RPMI8226 (cell line): ENCODE results near the gene MAP3K12.
"Not testable (repeated sequence)": the region's sequence is repeated elsewhere in the genome, so short reads cannot be mapped to it uniquely, and the experiment has no call there.

Source experiments
- DNase-seq: peaks from one replicate; pipeline ENCODE4 v3.0.0-alpha.2; 2015

The MAP3K12 gene

DNA sequence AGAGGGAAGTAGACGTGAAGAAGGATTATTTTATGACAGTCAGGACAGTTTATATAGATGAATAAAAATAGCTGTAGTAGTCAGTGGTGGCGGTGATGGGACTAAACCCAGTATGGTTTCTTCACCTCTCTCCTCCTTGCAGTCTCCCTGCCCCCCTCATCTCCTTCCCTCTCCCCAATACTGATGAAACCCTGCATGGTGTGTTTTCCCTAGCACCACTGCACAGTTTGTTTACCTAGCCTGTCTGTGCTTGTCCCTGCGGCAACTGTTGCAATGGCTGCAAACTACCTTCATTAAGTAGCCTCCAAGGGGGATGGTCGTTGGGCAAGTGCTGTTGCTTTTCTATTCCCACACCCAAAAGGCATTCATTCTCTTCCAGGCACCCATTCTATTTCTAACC, 32.6 kb downstream of the MAP3K12 start:
- no peak for DNase-seq

DNA sequence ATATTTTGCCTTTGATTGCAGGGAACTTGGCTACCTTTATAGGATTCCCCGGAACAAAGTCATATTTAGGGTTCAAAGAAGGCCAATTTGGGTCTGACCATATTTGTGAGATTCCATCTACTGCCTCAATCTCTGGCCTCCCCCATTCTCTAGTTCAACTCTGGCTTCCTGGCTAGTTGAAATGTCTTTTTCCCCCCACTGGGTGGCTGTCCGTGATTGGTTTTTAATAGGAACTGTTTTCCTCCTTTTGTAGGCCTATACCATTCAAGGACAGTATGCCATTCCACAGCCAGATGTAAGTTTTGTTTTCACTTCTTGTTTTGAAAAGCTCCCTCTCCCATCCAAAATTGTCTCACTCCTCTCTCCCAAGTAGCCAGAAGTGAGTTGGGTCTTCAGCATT, 33.6 kb downstream of the MAP3K12 start:
- DNase-seq = peak; percentile 52

DNA sequence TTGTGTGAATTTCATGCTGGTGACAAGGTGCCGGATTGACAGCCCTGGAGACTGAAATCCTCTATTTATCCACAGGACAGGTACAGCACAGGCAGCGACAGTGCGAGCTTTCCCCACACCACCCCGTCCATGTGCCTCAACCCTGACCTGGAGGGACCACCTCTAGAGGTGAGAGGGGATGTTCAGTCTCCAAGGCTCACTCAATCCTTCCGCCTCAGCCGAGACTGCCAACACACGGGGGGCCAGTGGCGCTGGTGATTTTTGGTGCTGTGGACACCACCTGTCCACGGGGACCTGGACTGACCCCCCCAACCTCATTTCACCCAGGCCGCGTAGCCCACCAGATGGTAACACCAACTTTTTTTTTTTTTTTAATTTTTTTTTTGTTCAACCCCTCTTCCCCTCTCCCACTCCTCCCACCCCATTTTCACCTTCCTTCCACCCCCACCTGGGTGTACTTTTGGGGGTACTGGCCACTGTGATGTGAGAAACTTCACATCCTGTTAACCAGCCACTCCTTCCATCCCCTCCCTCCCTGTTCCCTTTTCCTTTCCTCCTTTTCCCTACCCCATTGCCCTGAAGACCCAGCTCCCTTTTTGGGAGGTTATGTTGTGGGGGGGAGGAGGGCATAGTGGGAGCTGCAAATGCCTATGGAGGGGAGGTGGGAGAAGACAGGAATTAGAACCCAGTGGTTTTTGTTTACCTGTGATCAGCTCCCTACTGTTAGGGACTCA, 34.4 kb downstream of the MAP3K12 start:
- no peak for DNase-seq

DNA sequence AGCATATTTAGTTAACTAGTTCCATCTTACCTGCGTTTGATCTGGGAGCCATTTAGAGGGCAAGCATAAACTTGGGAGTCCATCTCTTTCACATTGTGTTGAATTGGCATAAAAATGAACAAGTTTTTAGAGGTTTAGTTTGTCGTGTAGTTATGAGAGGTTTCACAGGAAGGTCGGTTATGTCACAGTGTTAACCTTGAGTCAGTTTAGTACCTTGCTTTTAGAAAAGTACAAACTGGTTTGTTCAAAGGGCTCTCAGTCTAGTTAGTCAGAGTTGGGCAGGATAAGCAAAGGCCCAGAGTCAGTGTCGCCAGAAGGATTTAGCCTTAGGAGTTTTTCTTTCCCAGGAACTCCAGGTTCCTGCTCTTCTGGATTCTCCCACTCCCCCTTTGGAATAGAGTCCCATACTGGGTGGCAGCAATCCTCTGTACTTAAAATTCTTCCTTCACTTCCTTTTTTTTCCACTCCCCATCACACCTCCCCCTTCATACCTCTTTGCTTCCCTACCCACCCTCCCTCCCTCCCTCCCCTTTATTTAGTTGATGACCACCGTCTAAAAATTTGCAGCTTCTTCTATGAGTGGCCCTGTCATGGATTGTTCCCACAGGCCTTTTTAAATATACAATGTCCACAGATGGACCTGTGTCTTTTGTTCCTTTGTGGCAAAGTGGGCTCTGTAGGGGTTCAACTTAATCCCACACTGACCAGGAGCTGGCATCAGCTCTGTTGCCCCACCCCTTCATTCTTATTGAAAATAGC, 35.3 kb downstream of the MAP3K12 start:
- DNase-seq = no peak

DNA sequence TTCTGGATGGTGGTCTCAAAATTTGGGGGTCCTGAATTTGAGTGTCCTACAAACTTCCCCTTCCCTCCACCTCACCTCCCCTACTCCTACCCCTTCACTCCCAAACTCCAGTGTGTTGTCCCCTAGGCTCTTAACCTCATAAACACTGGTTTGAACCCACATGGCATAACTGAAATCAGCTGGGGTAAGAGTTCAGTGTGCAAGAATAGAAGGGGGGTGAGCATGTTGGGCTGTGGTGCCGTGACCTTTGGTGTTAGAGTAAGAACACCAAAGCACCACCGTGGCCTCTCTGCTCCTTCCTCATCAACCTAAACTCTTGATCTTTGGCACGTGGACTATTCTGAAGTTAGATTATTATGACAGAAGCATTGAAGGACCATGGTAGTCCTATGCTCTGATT, 36.3 kb downstream of the MAP3K12 start:
- no peak for DNase-seq

DNA sequence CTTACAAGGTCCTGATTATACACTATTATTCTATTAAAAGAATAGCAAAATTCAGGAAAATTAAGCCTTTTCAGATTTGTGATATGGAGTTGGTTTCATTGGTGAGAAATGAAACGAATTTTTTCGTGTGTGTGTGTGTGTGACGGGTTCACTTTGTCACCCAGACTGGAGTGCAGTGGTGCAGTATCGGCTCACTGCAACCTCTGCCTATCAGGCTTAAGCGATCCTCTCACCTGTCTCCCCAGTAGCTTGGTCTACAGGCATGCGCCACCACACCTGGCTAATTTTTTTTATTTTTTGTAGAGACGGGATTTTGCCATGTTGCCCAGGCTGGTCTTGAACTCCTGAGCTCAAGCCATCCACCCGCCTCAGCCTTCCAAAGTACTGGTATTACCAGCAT, 37.7 kb downstream of the MAP3K12 start:
- no peak for DNase-seq

DNA sequence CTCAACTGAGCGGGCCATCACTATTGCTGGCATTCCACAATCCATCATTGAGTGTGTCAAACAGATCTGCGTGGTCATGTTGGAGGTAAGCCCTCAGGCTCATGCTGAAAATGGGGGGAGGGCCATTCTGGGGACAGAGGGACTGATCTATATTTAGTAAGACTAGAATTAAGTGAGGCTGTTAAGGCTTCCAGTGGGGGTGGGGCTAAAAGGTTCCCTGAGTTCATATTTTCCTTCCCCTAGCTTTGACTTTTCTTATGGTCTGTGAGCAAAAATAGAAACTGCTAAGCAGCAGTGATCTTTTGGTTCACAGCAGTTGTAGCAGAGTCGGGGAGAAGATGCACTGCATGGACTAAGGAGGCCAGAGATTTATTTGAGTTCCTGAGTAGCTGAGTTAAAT, 38.2 kb downstream of the MAP3K12 start:
- DNase-seq = peak; percentile 86

DNA sequence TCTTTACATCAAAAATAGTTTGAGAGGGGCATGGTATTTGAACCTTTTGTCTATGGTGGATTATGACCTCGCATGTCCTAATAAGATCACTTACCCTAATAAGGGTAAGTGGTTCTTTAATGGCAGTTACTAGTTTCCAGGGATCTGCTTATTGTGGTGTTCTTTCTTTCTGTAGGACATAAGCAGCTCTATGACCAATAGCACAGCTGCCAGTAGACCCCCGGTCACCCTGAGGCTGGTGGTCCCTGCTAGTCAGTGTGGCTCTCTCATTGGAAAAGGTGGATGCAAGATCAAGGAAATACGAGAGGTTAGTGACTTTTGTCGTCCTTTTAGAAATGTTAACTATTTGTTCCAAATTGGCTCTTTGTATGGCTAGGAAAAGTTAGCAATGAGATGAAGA, 40.2 kb downstream of the MAP3K12 start:
- DNase-seq = no peak

DNA sequence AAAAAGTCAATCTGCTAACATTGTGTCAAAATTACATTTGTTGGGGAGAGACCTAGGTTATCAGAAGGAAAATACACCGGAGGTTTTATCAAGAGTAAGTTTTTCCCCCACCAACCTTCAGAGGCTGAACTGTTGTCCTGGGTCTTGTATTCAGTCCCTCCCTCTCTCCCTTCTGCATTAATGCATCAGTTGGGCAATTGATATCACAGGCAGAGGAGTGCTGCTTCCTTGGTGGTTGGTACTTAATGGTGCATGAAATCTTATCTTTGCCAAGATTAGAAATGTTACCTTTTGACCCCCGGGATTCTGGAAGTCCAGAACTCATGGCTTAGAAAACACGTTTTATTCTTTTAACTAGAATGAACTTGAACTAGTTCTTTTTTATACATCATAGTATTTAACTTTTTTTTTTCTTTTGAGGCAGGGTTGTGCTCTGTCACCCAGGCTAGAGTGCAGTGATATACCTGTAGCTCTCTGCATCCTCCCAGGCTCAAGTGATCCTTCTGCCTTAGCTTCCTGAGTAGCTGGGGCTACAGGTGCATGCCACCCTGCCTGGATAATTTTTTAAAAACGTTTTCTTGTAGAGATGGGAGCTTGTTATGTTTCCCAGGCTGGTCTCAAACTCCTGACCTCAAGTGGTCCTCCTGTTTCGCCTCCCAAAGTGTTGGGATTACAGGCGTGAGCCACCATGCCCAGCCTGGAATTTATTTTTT, 42.4 kb downstream of the MAP3K12 start:
- DNase-seq = peak; percentile 1

DNA sequence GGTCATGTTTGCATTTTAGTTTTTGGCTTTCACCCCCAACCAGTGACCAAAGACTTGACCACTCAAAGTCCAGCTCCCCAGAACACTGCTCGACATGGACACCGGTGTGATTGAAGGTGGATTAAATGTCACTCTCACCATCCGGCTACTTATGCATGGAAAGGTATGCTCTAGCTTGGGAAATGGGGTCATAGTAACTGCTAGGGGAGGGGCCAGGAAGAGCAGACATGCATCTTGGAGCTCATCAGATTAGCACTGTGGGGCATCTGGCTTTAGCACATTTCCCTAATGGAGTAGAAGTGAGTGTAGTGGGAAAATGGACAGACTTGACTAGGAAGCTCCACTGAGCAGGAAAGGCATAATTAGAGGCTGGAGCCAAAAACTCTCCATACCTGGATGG, 44.6 kb downstream of the MAP3K12 start:
- DNase-seq = peak; percentile 1

DNA sequence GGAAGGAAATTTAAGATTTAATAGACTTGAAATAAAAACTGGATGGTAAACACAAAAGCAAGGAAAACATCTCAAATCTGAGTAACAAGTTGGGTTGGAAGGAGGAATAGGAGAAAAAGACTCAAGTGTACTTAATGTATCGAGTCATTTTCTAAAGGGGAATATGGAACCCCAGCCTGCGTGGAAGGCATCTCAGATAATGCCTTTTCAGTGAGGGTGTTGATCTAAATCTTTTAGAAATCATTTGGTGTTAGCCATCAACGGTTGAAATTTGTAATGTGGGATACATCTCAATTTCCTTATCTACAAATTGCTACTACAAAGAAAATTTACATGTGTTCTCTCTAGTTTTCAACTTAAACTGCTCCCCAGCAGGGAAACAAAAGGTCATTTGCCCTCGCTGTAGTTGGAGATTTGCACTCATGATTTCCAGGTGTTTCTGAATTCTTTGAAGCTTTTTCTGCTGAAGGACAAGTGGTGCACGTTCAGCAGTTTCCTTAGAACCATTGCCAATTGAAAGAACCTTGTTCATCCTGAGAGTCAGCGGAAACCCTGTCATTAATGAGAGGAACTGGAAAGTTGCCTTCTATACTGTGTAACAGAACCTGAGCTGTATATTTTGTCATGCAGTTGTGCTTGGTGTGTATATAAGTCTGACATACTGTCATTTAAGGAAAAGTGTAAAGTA, 45.2 kb downstream of the MAP3K12 start:
- DNase-seq = peak; percentile 86

DNA sequence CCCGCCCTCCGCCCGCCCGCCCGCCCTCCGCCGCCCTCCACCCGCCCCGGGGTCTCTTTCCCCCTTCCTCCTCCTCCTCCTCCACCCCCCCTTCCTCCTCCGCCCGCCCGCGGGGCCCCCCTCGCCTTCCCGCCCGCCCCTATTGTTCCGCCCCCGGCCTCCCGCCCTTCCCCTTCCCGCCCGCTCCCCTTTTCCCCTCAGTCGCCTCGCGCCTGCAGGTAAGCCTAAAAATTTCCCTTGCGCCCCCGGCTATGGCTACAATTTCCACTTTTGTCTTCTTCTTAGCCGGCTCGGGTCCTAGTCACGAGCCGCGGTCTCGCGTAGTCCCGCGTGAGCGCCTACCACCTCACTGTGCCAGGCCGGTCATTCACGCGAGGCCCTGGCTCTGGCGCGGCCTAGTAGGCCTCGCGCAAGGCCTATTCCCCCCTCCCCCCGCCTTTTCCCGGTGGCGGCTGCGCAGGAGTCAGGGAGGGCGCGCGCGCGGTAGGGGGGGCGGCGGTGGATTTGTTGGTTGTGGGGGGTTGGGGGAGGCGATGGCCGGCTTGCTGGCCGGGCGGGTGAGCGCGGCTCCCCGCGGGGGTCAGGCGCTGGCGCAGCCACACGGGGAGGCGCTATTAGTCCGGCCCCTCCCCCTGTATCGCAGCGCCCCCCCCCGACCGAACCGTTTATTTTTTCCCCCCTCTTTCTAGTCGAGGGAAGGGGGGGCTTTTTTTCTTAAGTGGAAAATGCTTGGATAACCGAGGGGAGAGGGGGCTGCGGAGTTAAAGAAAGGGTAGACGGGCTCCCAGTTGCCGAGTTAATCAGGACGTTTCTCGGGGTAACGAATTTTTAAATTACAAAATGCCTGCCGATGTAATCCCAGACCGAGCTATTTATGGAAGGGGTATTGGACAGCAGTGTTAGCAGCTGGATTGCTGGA, 46.8 kb downstream of the MAP3K12 start:
- peak; percentile 82 for DNase-seq

DNA sequence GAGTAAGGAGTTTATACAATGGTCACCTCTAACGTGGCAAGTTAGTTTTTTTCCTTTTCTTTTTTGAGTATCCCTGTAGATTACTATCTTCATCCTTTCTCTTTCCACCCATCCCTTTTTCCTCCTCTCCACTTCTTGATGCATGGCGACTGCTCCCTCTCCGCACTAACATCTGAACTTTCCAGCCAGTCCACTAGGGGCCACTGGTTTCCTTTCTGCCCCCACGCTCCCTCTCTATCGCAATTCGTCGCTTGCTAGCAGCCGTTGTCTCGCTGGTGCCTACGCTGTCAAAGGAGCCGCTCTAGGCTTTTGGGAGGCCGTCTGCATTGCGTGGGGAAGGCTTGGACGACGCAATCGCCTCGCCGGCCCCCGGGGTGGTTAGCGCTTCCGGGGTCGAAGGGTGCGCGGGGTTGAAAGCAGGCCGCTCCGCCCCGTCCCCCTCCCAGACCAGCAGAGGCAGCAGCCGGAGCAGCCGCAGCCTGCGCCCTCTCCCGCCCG, 47.5 kb downstream of the MAP3K12 start, which contains the start of gene PCBP2:
TSS of gene PCBP2 (plus strand) at position 442 of the 498 bp plus-strand sequence. CDS start 2,699 bp downstream, outside the sequence.
- DNase-seq = peak; percentile 99

DNA sequence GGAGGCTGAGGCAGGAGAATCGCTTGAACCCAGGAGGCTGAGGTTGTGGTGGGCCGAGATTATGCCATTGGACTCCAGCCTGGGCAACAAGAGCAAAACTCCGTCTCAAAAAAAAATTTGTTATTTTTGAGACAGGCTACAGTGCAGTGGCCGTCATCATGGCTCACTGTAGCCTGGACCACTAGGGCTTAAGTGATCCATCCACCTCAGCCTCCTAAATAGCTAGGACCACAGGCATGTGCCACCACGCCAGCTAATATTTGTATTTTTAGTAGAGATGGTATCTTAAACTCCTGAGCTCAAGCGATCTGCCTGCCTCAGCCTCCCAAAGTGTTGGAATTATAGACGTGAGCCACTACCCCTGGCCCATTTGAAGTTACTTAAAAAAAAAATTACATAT, 48.3 kb downstream of the MAP3K12 start:
- DNase-seq = peak; percentile 1

DNA sequence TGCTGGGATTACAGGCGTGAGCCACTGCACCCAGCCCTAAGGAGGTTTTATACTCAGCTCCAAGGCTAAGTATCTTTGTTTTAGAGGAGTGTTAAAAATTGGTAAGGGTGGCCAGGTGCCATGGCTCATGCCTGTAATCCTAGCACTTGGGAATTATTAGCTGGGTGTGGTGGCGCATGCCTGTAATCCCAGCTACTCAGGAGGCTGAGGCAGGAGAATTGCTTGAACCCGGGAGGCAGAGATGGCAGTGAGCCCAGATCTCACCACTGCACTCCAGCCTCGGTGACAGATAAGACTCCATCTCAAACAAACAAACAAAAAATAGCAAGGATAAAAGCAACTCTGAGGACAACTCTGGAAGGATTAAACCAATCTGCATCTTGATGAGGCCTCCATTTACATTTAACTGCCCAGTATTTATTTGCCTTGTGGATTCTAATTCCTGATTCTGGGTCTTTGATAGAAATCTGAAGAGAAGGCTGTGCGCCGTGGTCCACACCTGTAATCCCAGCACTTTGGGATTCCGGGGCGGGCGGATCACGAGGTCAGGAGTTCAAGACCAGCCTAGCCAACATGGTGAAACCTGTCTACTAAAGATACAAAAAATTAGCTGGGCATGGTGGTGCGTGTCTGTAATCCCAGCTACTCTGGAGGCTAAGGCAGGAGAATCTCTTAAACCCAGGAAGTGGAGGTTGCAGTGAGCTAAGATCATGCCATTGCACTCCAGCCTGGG, 54.5 kb downstream of the MAP3K12 start:
- not testable (repeated sequence) for DNase-seq

DNA sequence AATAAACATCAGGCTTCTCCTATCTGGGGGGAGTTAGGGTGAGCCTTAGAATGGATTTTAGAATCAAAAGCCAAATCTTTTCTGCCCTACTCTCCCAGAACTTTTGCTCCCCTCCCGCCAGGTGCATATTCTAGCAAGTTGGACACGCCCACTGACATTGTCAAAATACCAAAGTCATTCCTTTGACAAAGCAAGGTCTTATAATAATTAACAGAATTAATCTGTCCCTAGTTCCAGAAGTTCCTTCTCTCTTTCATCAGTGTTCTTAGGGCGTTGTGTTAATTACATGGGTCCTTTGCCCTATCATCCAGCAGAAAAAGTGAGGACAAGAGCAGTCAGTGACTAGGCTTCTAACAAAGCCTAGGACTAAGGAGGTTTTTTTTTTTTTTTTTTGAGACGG, 55.3 kb downstream of the MAP3K12 start:
- peak; percentile 1 for DNase-seq

DNA sequence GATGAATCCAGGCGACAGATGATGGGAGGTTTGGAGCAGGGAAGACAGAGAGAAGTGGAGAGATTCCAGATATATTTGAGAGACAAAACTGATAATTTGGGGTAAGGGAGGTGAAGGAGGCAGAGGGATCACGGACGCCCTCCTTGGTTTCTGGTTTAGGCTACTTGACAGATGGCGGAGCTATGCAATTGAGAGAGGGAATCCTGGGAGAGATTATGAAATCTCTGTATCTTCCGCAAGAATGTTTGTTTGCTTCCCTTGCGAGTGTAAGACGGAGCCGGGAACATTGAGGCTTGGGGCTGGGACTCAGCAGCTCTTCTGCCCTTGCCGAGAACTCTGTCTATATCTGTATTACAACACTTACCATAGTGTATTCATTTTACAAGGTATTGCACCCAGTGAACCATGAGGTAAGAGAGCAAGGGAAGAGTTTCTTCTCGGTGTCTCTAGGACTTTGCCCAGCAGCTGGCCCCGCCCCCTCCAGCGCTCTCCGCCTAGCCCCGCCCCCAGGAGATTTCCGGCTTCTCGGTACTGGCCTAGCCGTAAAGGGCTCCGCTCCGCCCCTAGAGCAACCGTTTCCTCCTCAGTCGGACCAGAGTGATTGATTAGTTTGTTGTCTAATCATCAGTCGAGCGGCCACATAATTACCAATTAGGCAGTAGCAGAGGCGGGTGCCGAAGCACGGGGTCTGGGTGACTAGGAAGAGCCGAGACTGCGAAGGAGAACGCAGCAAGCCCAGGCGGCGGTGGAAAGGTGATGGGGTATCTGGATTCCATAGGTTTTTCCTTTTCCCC, 58.0 kb downstream of the MAP3K12 start, which contains the start of gene PRR13:
TSS of gene PRR13 (plus strand) at position 695 of the 794 bp plus-strand sequence. CDS start 981 bp downstream, outside the sequence.
- peak; percentile 99 for DNase-seq

DNA sequence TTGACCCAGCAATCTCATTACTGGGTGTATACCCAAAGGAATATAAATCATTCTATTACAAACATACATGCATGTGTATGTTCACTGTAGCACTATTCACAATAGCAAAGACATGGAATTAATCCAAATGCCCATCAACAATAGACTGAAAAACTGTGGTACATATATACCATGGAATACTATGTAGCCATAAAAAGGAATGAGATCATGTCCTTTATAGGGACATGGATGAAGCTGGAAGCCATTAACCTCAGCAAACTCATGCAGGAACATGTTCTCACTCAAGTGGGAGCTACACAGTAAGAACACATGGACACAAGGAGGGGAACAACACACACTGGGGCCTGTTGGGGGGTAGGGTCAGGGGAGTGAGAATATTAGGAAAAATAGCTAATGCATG, 59.7 kb downstream of the MAP3K12 start:
- DNase-seq = not testable (repeated sequence)

DNA sequence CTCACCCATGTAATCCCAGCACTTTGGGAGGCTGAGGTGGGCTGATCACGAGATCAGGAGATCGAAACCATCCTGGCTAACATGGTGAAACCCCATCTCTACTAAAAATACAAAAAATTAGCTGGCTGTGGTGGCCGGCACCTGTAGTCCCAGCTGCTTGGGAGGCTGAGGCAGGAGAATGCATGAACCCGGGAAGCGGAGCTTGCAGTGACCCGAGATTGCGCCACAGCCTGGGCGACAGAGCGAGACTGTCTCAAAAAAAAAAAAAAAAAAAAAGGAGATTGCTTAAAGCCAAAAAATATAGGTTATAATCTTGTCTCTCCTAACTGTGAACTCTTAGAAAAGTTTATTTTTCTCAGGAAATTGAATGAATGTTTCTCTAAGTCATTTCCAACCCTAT, 63.9 kb downstream of the MAP3K12 start:
- not testable (repeated sequence) for DNase-seq

DNA sequence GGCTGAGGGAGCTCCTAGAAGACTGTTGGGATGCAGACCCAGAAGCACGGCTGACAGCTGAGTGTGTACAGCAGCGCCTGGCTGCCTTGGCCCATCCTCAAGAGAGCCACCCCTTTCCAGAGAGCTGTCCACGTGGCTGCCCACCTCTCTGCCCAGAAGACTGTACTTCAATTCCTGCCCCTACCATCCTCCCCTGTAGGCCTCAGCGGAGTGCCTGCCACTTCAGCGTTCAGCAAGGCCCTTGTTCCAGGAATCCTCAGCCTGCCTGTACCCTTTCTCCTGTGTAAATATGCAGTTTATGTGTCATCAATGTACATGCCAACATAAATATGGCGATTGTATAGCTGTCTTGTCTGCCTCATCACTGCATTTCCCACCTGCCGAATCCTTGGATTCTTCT, 68.1 kb downstream of the MAP3K12 start:
- no peak for DNase-seq
